Adrenal gland (tissue), 12 donors: ENCODE results near the gene OR5K4. TPM values are rescaled to one million over a fixed set of nuclear protein-coding genes. Genes with fewer than 3 reads are reported as not detected.

Experiments used
- DNase-seq, 7 donors: peaks; one replicate each; pipeline ENCODE4 v3.0.0-alpha.2; 2019 to 2020
- H3K27ac ChIP-seq, 5 donors: fragments of 200-600 bp; sonication (generic) in 4 of 5; 1 replicate in 3 of 5; 2 replicates in 2 of 5; pipeline versions ENCODE4 v1.5.1 to v1.8.0; 2016 to 2020; ENCODE audit warnings: mild to moderate bottlenecking in 1 of 5
- H3K27me3 ChIP-seq: fragments of 200-600 bp; 2 replicates; pipeline ENCODE4 v1.8.0; 2021
- H3K36me3 ChIP-seq, 2 donors: fragments of 200-600 bp; replicated peaks in 1 of 2; 1 replicate in 1 of 2; 2 replicates in 1 of 2; pipeline versions ENCODE4 v1.5.1 to v1.8.0; 2018 to 2022
- H3K4me1 ChIP-seq, 2 donors: fragments of 200-600 bp; replicated peaks in 1 of 2; 1 replicate in 1 of 2; 2 replicates in 1 of 2; pipeline versions ENCODE4 v1.5.1 to v1.8.0; 2018 to 2021
- H3K4me3 ChIP-seq, 4 donors: fragments of 200-600 bp; sonication (generic) in 3 of 4; one replicate each; pipeline ENCODE4 v1.5.1; 2016 to 2018
- H3K9me3 ChIP-seq, 3 donors: fragments of 200-600 bp; sonication (generic) in 1 of 3; replicated peaks in 1 of 3; 1 replicate in 2 of 3; 2 replicates in 1 of 3; pipeline versions ENCODE4 v1.5.1 to v1.8.0; 2016 to 2021
- CTCF ChIP-seq, 6 experiments: fragments of 450-650 bp in 4 of 6; fragments of 200-600 bp in 2 of 6; sonication (generic) in 1 of 6; IDR thresholded peaks; 1 replicate in 5 of 6; 2 replicates in 1 of 6; pipeline versions ENCODE4 v1.5.1 to v1.8.0; 2016 to 2021; ENCODE audit warnings: antibody characterized with exemption in 6 of 6, mild to moderate bottlenecking in 2 of 6, moderate library complexity in 1 of 6
- POLR2A ChIP-seq, 2 donors: fragments of 450-650 bp; IDR thresholded peaks; one replicate each; pipeline ENCODE4 v1.6.1; 2017; ENCODE audit warnings: antibody characterized with exemption in 2 of 2, mild to moderate bottlenecking in 2 of 2, moderate library complexity in 1 of 2
- WGBS, 4 donors: extraction: QIAGEN DNeasy Blood & Tissue Kit in 2 of 4; methylation state at CpG; one replicate each; pipeline versions ENCODE4 v1.1.5 to v1.1.7; 2013 to 2017; 5-methylcytosine and 5-hydroxymethylcytosine counted together
- intact Hi-C, 2 donors: fragments of 100-400 bp; cut with DNase I; formaldehyde crosslinking; loops; one replicate each; pipeline versions ENCODE4 v1.14.1 to v1.15.0; 2022 to 2023
- polyA plus RNA-seq, 3 donors: library from polyadenylated mRNA; stranded (reverse); fragments of 200-250 nt in 2 of 3; fragments of 350-450 nt in 1 of 3; fragmentation: Illumina TruSeq in 1 of 3; extraction: RNeasy Lipid Tissue Mini Kit (QIAGEN cat#74804) in 1 of 3; gene quantifications; one replicate each; pipeline ENCODE4 v1.2.3, GENCODE V29; 2013 to 2014
- total RNA-seq, 9 donors: library from RNA; depleted of rRNA in 4 of 9; stranded (reverse); fragments of >200 nt in 4 of 9; fragments of 120-200 nt in 1 of 9; fragmentation: NEBNext Ultra II Directional in 1 of 9; extraction: Animal tissue kit (Norgen Biotek cat#: 25700) in 1 of 9; gene quantifications; one replicate each; pipeline versions ENCODE4 v1.1.0 to v1.2.4, GENCODE V29; 2013 to 2023
- donor health status: healthy with polysubstance abuse.
- donor health status: Bipolar disorder and iron deficiency.
- donor health status: DM: yes; HTN: yes; CAD: no.
- donor health status: DM: no; HTN: no; CAD: no.
- donor health status: DM: no; HTN: no; CAD: no.
- donor health status: DM: yes; HTN: yes; CAD: no.

OR5K4 gene
- total and polyA plus RNA-seq, 12 donors = not detected

- no peak for DNase-seq
- Histone ChIP-seq H3K9me3 (no peaks in the 10 kb centered on the region), H3K27ac (no peak overlapping the region), H3K36me3 (no peaks in the 10 kb centered on the region), H3K4me1 (no peaks in the 10 kb centered on the region), H3K27me3 (no peaks in the 10 kb centered on the region), H3K4me3 (no peak overlapping the region)
- TF ChIP-seq POLR2A (IDR thresholded peaks at IDR 0.05) = no peak
- no peak for TF ChIP-seq CTCF (IDR thresholded peaks at IDR 0.05)
- intact Hi-C loops = no loop called here
Observed at GRCh38 chr3:98371186-98371585, 17.5 kb downstream of the OR5K4 start.

DNA sequence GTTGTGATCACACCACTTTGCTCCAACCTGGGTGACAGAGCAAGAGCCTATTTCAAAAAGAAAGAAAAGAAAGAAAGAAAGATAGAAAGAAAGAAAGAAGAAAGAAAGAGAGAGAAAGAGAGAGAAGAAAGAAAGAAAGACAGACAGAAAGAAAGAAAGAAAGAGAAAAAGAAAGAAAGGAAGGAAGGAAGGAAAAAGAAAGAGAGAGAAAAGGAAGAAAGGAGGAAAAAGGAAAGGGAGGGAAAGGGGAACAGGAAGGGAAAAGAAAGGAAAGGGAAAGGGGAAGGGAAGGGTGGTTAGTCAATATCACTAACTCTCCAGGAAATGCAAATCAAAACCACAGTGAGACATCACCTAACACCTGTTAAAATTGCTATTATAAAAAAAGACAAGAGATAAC is 18.2 kb downstream of the OR5K4 start:
- H3K9me3 ChIP-seq = no peaks in the 10 kb centered on the region
- no peak for DNase-seq
- intact Hi-C loops = no loop called here
- no peak for TF ChIP-seq CTCF (IDR thresholded peaks at IDR 0.05)
- TF ChIP-seq POLR2A (IDR thresholded peaks at IDR 0.05) = no peak
- H3K4me3 ChIP-seq = no peak overlapping the region
- H3K27ac ChIP-seq = no peak overlapping the region
- H3K36me3 ChIP-seq = no peaks in the 10 kb centered on the region
- H3K27me3 ChIP-seq = no peaks in the 10 kb centered on the region
- H3K4me1 ChIP-seq = no peaks in the 10 kb centered on the region

DNA sequence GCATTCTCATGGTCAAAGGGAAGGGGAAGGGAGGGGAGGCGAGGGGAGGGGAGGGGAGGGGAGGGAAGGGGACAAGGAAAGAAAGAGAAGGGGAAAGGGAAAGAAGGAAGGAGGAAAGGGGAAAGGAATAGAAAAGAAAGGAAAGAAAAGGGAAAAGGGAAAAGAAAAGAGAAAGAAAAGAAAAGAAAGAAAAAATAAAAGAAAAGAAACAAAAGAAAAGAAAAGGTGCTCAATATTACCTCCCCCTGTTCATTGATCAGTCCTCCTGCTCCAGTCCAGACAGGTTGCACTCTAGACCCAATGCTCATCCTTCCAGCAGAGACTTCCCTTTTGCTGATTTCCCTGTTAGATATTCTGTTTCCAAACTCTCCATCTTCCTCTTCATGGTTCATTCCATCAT is 18.8 kb downstream of the OR5K4 start:
- no peak for DNase-seq

DNA sequence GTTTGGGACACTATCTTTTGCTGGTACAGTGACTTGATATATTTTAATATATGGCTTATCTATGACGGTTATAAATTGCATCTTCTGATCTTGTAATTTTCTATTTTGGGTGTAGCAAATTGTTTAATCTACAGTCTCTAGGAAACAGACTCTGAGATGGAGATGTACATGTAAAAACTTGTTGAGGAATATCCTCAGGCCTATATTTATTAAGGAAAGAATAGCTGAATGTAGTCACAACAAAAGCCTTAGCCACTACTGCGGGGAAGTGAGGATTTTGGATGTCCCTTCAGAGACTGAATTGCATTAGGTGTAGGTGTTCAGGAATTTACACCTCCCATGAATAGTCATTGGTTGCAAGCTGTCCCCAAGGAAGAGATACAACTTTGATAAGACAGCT is 23.0 kb downstream of the OR5K4 start:
- Histone ChIP-seq H3K4me1 (no peaks in the 10 kb centered on the region), H3K27ac (no peak overlapping the region), H3K9me3 (no peaks in the 10 kb centered on the region), H3K4me3 (no peak overlapping the region), H3K27me3 (no peaks in the 10 kb centered on the region), H3K36me3 (no peaks in the 10 kb centered on the region)
- 25 to 61% (median 42%) methylated on average over 2 of the region's 2 CpGs for WGBS, 4 donors
- intact Hi-C loops = no loop called here
- DNase-seq = no peak
- TF ChIP-seq CTCF (IDR thresholded peaks at IDR 0.05) (no peak), POLR2A (IDR thresholded peaks at IDR 0.05) (no peak)

More for the DNA sequence above, 18.8 kb downstream of the OR5K4 start:
- H3K9me3 ChIP-seq = no peaks in the 10 kb centered on the region
- H3K4me1 ChIP-seq = no peaks in the 10 kb centered on the region
- intact Hi-C loops = no loop called here
- H3K27ac ChIP-seq = no peak overlapping the region
- TF ChIP-seq POLR2A (IDR thresholded peaks at IDR 0.05) (no peak), CTCF (IDR thresholded peaks at IDR 0.05) (no peak)
- H3K4me3 ChIP-seq = no peak overlapping the region
- H3K27me3 ChIP-seq = no peaks in the 10 kb centered on the region
- no peaks in the 10 kb centered on the region for H3K36me3 ChIP-seq
- 56 to 100% (median 78%) methylated on average over 1 of the region's 1 CpG for WGBS, 4 donors
